ENCODE measurements around the gene EDAR.

The EDAR gene

DNA sequence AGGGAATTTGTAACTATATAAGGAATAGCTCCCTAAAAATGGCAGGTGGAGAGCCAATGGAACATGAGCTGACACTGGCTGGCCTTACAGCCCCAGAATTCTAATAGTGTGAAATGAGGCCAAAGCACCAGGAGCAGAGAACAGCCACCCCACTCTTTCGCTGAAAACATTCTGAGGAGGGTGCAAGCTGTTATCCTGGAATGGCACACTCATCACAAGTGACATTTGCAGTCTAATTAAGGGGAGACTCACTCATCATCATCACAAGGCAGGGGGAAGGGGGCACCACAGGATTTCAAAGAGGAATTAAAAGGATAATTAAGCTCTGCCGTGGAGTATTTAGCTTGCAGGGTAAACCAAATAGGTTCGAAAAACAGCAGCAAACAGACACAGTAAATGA is 94.3 kb downstream of the EDAR start:
- no peak overlapping the region for H3K4me3 Mint-ChIP-seq
- peaks cover 26% of the 10 kb centered on the region for H3K9me3 Mint-ChIP-seq
- H3K36me3 Mint-ChIP-seq (ENCODE audit: low read depth), result peaks cover 66% of the 10 kb centered on the region
- no peaks in the 10 kb centered on the region for H3K4me1 Mint-ChIP-seq
- no peak for TF ChIP-seq CTCF (IDR thresholded peaks at IDR 0.05; ENCODE audit: unreplicated experiment in 3 of 3)
- H3K27ac Mint-ChIP-seq, result no peak overlapping the region
- no peaks in the 10 kb centered on the region for H3K27me3 Mint-ChIP-seq (ENCODE audit: low read depth)

DNA sequence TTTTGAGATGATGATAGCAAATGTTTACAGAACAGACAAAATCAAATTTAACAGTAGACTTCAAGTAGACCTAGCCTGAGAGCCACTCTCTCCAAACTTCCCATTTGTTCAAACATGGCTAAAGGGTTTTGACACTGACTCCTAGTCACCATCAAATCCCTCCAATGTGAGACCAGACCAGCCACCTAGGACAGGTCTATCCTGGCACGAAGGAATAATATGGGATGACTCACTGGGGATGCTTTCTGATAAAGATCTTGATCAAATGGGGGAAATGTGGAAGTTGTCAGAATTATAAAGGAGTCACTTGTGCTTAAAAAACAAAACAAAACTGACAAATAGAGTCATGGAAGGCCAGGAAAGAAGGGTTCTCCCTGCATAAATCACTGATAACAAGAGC is 95.7 kb downstream of the EDAR start:
- peaks cover 75% of the 10 kb centered on the region for H3K36me3 Mint-ChIP-seq (ENCODE audit: low read depth)
- H3K4me1 Mint-ChIP-seq, result no peaks in the 10 kb centered on the region

DNA sequence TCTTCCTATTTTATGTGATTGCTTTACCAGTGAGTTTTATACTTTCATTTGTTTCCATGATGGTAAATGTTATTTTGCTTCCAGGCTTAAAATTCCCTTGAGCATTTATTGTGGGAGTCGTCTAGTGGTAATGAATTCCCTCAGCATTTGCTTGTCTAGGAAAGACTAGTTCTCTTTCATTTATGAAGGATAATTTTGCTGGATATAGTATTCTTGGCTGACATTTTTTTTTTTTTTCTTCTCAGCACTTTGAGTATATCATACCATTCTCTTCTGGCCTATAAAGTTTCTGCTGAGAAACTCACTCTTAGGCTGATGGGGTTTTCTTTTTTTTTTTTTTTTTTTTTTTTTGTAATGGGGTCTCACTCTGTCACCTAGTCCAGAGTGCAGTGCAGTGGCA is 99.1 kb downstream of the EDAR start:
- Mint-ChIP-seq H3K27me3 (ENCODE audit: low read depth) (no peaks in the 10 kb centered on the region), H3K36me3 (ENCODE audit: low read depth) (peaks cover 78% of the 10 kb centered on the region), H3K4me3 (no peak overlapping the region), H3K27ac (no peak overlapping the region), H3K4me1 (no peaks in the 10 kb centered on the region), H3K9me3 (peaks cover 60% of the 10 kb centered on the region)
- TF ChIP-seq CTCF (IDR thresholded peaks at IDR 0.05; ENCODE audit: unreplicated experiment in 3 of 3), result no peak

More for the DNA sequence above, 95.7 kb downstream of the EDAR start:
- no peak for TF ChIP-seq CTCF (IDR thresholded peaks at IDR 0.05; ENCODE audit: unreplicated experiment in 3 of 3)
- H3K4me3 Mint-ChIP-seq, result no peak overlapping the region
- H3K27me3 Mint-ChIP-seq (ENCODE audit: low read depth), result no peaks in the 10 kb centered on the region
- peaks cover 38% of the 10 kb centered on the region for H3K9me3 Mint-ChIP-seq
- no peak overlapping the region for H3K27ac Mint-ChIP-seq

- Mint-ChIP-seq H3K4me3 (no peak overlapping the region), H3K27ac (no peak overlapping the region), H3K9me3 (peaks cover 67% of the 10 kb centered on the region), H3K4me1 (no peaks in the 10 kb centered on the region), H3K27me3 (ENCODE audit: low read depth) (no peaks in the 10 kb centered on the region), H3K36me3 (ENCODE audit: low read depth) (peaks cover 66% of the 10 kb centered on the region)
- no peak for TF ChIP-seq CTCF (IDR thresholded peaks at IDR 0.05; ENCODE audit: unreplicated experiment in 3 of 3)
Measured at GRCh38 chr2:108884619-108885018, 104.4 kb downstream of the EDAR start.

GRCh38 chr2:108878276-108878675 is 110.7 kb downstream of the EDAR start:
- no peaks in the 10 kb centered on the region for H3K27me3 Mint-ChIP-seq (ENCODE audit: low read depth)
- H3K9me3 Mint-ChIP-seq, result peaks cover 39% of the 10 kb centered on the region
- H3K4me3 Mint-ChIP-seq, result no peak overlapping the region
- H3K27ac Mint-ChIP-seq, result no peak overlapping the region
- TF ChIP-seq CTCF (IDR thresholded peaks at IDR 0.05; ENCODE audit: unreplicated experiment in 3 of 3), result no peak
- peaks cover 74% of the 10 kb centered on the region for H3K36me3 Mint-ChIP-seq (ENCODE audit: low read depth)
- no peaks in the 10 kb centered on the region for H3K4me1 Mint-ChIP-seq

GRCh38 chr2:108877506-108877905 is 111.5 kb downstream of the EDAR start:
- Mint-ChIP-seq H3K27me3 (ENCODE audit: low read depth) (no peaks in the 10 kb centered on the region), H3K36me3 (ENCODE audit: low read depth) (peaks cover 78% of the 10 kb centered on the region), H3K9me3 (peaks cover 35% of the 10 kb centered on the region), H3K4me3 (no peak overlapping the region), H3K27ac (no peak overlapping the region), H3K4me1 (no peaks in the 10 kb centered on the region)
- no peak for TF ChIP-seq CTCF (IDR thresholded peaks at IDR 0.05; ENCODE audit: unreplicated experiment in 3 of 3)

All from nephron (organoid).